Hematopoietic multipotent progenitor cell treated with erythropoietin and hydrocortisone succinate and interleukin-3 and kit ligand, for 6 days (in vitro differentiated cells): ENCODE measurements around the gene FHOD3.

Source experiments
- DNase-seq: peaks from one replicate; pipeline ENCODE4 v3.0.0-alpha.2; 2015

The FHOD3 gene

GRCh38 chr18:36415171-36415570, 117.7 kb downstream of the FHOD3 start:
- DNase-seq = no peak

GRCh38 chr18:36415625-36416024, 118.1 kb downstream of the FHOD3 start:
- DNase-seq = no peak

- no peak for DNase-seq
Measured at GRCh38 chr18:36419188-36419899, 121.8 kb downstream of the FHOD3 start.

GRCh38 chr18:36419900-36420531, 122.5 kb downstream of the FHOD3 start:
- DNase-seq = peak; percentile 8

GRCh38 chr18:36420826-36421225, 123.3 kb downstream of the FHOD3 start:
- DNase-seq = no peak

- DNase-seq = peak; percentile 2
Measured at GRCh38 chr18:36424741-36425142, 127.2 kb downstream of the FHOD3 start.

- DNase-seq = no peak
Measured at GRCh38 chr18:36427369-36427768, 129.9 kb downstream of the FHOD3 start.

GRCh38 chr18:36427831-36428230, 130.3 kb downstream of the FHOD3 start:
- no peak for DNase-seq

- no peak for DNase-seq
Measured at GRCh38 chr18:36428431-36429029, 131.0 kb downstream of the FHOD3 start.

- no peak for DNase-seq
Measured at GRCh38 chr18:36432880-36433555, 135.5 kb downstream of the FHOD3 start.

GRCh38 chr18:36436387-36436786, 138.9 kb downstream of the FHOD3 start:
- no peak for DNase-seq

GRCh38 chr18:36440614-36441013, 143.1 kb downstream of the FHOD3 start:
- DNase-seq = no peak

- DNase-seq = no peak
Measured at GRCh38 chr18:36441426-36442240, 144.1 kb downstream of the FHOD3 start.

GRCh38 chr18:36442717-36443116, 145.2 kb downstream of the FHOD3 start:
- DNase-seq = no peak

GRCh38 chr18:36446059-36446458, 148.5 kb downstream of the FHOD3 start:
- no peak for DNase-seq

- DNase-seq = no peak
Measured at GRCh38 chr18:36448384-36449290, 151.1 kb downstream of the FHOD3 start.

GRCh38 chr18:36449451-36449850, 151.9 kb downstream of the FHOD3 start:
- no peak for DNase-seq

- DNase-seq = no peak
Measured at GRCh38 chr18:36450264-36450663, 152.8 kb downstream of the FHOD3 start.

- DNase-seq = no peak
Measured at GRCh38 chr18:36451454-36452251, 154.1 kb downstream of the FHOD3 start.

GRCh38 chr18:36454245-36454644, 156.7 kb downstream of the FHOD3 start:
- DNase-seq = no peak
